Measurements from ENCODE around the gene LINGO3.

- TF ChIP-seq CTCF (IDR thresholded peaks at IDR 0.05) (no peak), POLR2A (IDR thresholded peaks at IDR 0.05) (no peak), POLR2AphosphoS5 (IDR thresholded peaks at IDR 0.05; ENCODE audit: insufficient read depth in 1 of 2, low read depth in 1 of 2) (no peak)
These were observed 18.9 kb downstream of the LINGO3 start for GRCh38 chr19:2288818-2289713.
